HepG2 (cell line): ENCODE results near the gene GFRA1.

Experiments
- CTCF ChIP-seq: sonication (generic); formaldehyde crosslinking; IDR thresholded peaks from 2 replicates; pipeline ENCODE4 v1.5.0; 2020; ENCODE audit warnings: mild to moderate bottlenecking, missing genetic modification reagents, moderate library complexity
- GPN1 ChIP-seq: sonication (generic); formaldehyde crosslinking; IDR thresholded peaks from 2 replicates; pipeline ENCODE4 v1.5.1; 2020; ENCODE audit warnings: missing genetic modification reagents, borderline replicate concordance
- MAX ChIP-seq: IDR thresholded peaks from 2 replicates; pipeline ENCODE4 v1.6.1; 2012; ENCODE audit warnings: inconsistent platforms
- MAZ ChIP-seq, 2 experiments: sonication (generic) in 1 of 2; formaldehyde crosslinking in 1 of 2; IDR thresholded peaks; 2 replicates each; pipeline versions ENCODE4 v1.5.0 to v1.6.1; 2012 to 2020; ENCODE audit warnings: low read depth in 2 of 2, mild to moderate bottlenecking in 2 of 2, borderline replicate concordance in 1 of 2, improper control_type of control experiment in 1 of 2, low read length in 1 of 2, missing genetic modification reagents in 1 of 2, moderate library complexity in 1 of 2
- POLR2AphosphoS5 ChIP-seq: IDR thresholded peaks from 2 replicates; pipeline ENCODE4 v1.6.1; 2012; ENCODE audit warnings: low read depth, low read length
- REST ChIP-seq, 2 experiments: IDR thresholded peaks; 2 replicates each; pipeline ENCODE4 v1.6.1; 2011 to 2012; ENCODE audit warnings: low read length in 2 of 2, borderline replicate concordance in 1 of 2, low read depth in 1 of 2, mild to moderate bottlenecking in 1 of 2, moderate library complexity in 1 of 2
- SMC3 ChIP-seq: IDR thresholded peaks from 2 replicates; pipeline ENCODE4 v1.6.1; 2011; ENCODE audit warnings: low read length, improper control_type of control experiment
- SNAPC2 ChIP-seq: sonication (generic); formaldehyde crosslinking; IDR thresholded peaks from 2 replicates; pipeline ENCODE4 v1.8.1; 2022; ENCODE audit warnings: mild to moderate bottlenecking, missing genetic modification reagents
- SRSF1 ChIP-seq: fragments of 200-400 bp; formaldehyde crosslinking; optimal IDR thresholded peaks from 2 replicates; pipeline ENCODE3; 2017; ENCODE audit warnings: mild to moderate bottlenecking, low read depth, low read length, moderate library complexity
- TRAFD1 ChIP-seq: sonication (generic); formaldehyde crosslinking; IDR thresholded peaks from 2 replicates; pipeline ENCODE4 v1.5.1; 2020; ENCODE audit warnings: missing genetic modification reagents, mild to moderate bottlenecking, borderline replicate concordance
- ZFP36L2 ChIP-seq: sonication (generic); formaldehyde crosslinking; IDR thresholded peaks from 2 replicates; pipeline ENCODE4 v1.4.0; 2020; ENCODE audit warnings: missing genetic modification reagents

- no peak for TF ChIP-seq SNAPC2 (CRISPR knock-in tag)
- TF ChIP-seq GPN1 (CRISPR knock-in tag): no peak
- no peak for TF ChIP-seq REST (IDR thresholded peaks at IDR 0.05; ENCODE audit: borderline replicate concordance in 1 of 2, low read depth in 1 of 2, low read length in 2 of 2)
- no peak for TF ChIP-seq MAX
- TF ChIP-seq SRSF1: no peak
- TF ChIP-seq POLR2AphosphoS5: no peak
- TF ChIP-seq CTCF (CRISPR knock-in tag): no peak
- TF ChIP-seq SMC3: no peak
- TF ChIP-seq MAZ (IDR thresholded peaks at IDR 0.05; ENCODE audit: borderline replicate concordance, low read depth, low read length): no peak
- no peak for TF ChIP-seq MAZ (CRISPR knock-in tag; IDR thresholded peaks at IDR 0.05; ENCODE audit: low read depth)
- TF ChIP-seq TRAFD1 (CRISPR knock-in tag): no peak
- no peak for TF ChIP-seq ZFP36L2 (CRISPR knock-in tag)
Observed at GRCh38 chr10:116111483-116112095, 161.4 kb downstream of the GFRA1 start.
